ENCODE results near the gene JMJD4. TPM values are rescaled to one million over a fixed set of nuclear protein-coding genes. Genes with fewer than 3 reads are reported as not detected.

The JMJD4 gene
- total and polyA plus RNA-seq, 2 of the 4 experiments (the other 2 are of a cell fraction), result 24.6 to 28.5 TPM

DNA sequence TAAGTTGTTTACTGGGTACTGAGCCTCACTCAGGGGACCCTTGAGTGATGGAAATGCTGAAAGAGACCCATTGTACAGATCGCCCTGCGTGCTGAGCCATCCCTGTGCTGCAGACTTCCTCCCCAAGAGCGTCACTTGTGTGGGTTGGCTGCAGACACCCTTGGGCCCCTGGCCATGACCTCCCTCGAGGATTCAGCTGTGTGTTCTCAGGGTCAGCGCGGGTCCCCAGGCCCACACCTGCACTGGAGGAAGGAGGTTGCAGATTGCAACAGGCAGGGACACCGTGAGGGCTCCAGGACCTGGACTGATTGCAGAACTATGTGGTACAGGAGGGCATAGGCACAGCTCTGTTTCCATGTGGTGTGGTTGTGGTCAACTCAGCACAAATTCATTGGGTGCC is 4.5 kb upstream of the JMJD4 start:
- dilution Hi-C loops (cut with HindIII; ENCODE audit: low sequenced_read_pairs, unreplicated experiment), result no loop called here
- no peak for DNase-seq
- POLR2A ChIA-PET (ENCODE audit: unreplicated experiment), result no interaction called here

More for the DNA sequence above, 4.5 kb upstream of the JMJD4 start:
- Histone ChIP-seq H3K79me1 (ENCODE audit: low read depth in 1 of 2, low read length in 2 of 2) (peaks cover 35 to 83% of the 10 kb centered on the region in 2 experiments), H2AK5ac (ENCODE audit: low read depth, low read length) (no peak overlapping the region), H3K27ac (ENCODE audit: insufficient read depth, low read length) (no peak overlapping the region), H3K36me3 (ENCODE audit: control insufficient read depth, insufficient read depth, low read length) (peaks cover 7% of the 10 kb centered on the region), H3K9ac (ENCODE audit: low read depth, low read length) (no peak overlapping the region), H3K9me3 (ENCODE audit: control insufficient read depth, insufficient read depth, low read length) (no peaks in the 10 kb centered on the region), H2AFZ (replicated peaks; ENCODE audit: low read length, poor library complexity) (no peak overlapping the region), H3K4me2 (ENCODE audit: low read depth, low read length) (no peak overlapping the region), H4K8ac (ENCODE audit: low read depth in 2 of 2, low read length in 2 of 2) (no peak overlapping the region), H4K91ac (ENCODE audit: insufficient read depth, low read depth, low read length) (no peak overlapping the region), H2BK120ac (ENCODE audit: low read depth, low read length) (no peak overlapping the region), H2BK15ac (ENCODE audit: low read depth, low read length) (no peak overlapping the region), H3K18ac (ENCODE audit: low read depth, low read length) (no peak overlapping the region), H3K14ac (replicated peaks; ENCODE audit: low read depth, low read length) (no peak overlapping the region), H4K20me1 (ENCODE audit: insufficient read depth, low read length) (peaks cover 36% of the 10 kb centered on the region), H2BK5ac (ENCODE audit: low read depth, low read length, poor library complexity, severe bottlenecking) (no peak overlapping the region), H3K4me3 (ENCODE audit: insufficient read depth, low read depth, low read length) (no peak overlapping the region), H3K56ac (ENCODE audit: extremely low read depth, insufficient read depth, low read length) (no peak overlapping the region), H3K27me3 (ENCODE audit: control insufficient read depth, insufficient read depth, low read length) (no peaks in the 10 kb centered on the region), H3K23ac (ENCODE audit: low read depth, low read length) (no peak overlapping the region), H3K4me1 (ENCODE audit: control insufficient read depth, insufficient read depth, low read length) (peaks cover 4% of the 10 kb centered on the region; the same call in 1 of the 2 replicates), H4K5ac (ENCODE audit: low read depth, low read length) (no peak overlapping the region), H3K4ac (ENCODE audit: low read depth, low read length) (no peak overlapping the region), H3K9me1 (ENCODE audit: insufficient read depth, low read length) (peaks cover 24% of the 10 kb centered on the region), H2BK20ac (ENCODE audit: low read depth, low read length) (no peak overlapping the region), H2AK9ac (replicated peaks; ENCODE audit: low read depth, low read length, poor library complexity) (no peak overlapping the region)
- in situ Hi-C loops (cut with MboI; ENCODE audit: low sequenced_read_pairs), result no loop called here
- TF ChIP-seq RFX5 (IDR thresholded peaks at IDR 0.05; ENCODE audit: low read depth, low read length), result no peak
- TF ChIP-seq FOS (IDR thresholded peaks at IDR 0.05; ENCODE audit: low read depth, low read length), result no peak
- no peak for TF ChIP-seq MXI1 (IDR thresholded peaks at IDR 0.05; ENCODE audit: borderline replicate concordance, low read depth, low read length)
- TF ChIP-seq NFE2L2 (IDR thresholded peaks at IDR 0.05; ENCODE audit: low read depth, low read length), result no peak
- TF ChIP-seq RAD21 (IDR thresholded peaks at IDR 0.05; ENCODE audit: low read length), result no peak
- no peak for TF ChIP-seq CHD1 (IDR thresholded peaks at IDR 0.05; ENCODE audit: low read depth, low read length)
- TF ChIP-seq, protein P1, sequence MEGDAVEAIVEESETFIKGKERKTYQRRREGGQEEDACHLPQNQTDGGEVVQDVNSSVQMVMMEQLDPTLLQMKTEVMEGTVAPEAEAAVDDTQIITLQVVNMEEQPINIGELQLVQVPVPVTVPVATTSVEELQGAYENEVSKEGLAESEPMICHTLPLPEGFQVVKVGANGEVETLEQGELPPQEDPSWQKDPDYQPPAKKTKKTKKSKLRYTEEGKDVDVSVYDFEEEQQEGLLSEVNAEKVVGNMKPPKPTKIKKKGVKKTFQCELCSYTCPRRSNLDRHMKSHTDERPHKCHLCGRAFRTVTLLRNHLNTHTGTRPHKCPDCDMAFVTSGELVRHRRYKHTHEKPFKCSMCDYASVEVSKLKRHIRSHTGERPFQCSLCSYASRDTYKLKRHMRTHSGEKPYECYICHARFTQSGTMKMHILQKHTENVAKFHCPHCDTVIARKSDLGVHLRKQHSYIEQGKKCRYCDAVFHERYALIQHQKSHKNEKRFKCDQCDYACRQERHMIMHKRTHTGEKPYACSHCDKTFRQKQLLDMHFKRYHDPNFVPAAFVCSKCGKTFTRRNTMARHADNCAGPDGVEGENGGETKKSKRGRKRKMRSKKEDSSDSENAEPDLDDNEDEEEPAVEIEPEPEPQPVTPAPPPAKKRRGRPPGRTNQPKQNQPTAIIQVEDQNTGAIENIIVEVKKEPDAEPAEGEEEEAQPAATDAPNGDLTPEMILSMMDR (conservative IDR thresholded peaks at IDR 0.05; ENCODE audit: low read depth, low read length), result no peak
- TF ChIP-seq, protein P2, sequence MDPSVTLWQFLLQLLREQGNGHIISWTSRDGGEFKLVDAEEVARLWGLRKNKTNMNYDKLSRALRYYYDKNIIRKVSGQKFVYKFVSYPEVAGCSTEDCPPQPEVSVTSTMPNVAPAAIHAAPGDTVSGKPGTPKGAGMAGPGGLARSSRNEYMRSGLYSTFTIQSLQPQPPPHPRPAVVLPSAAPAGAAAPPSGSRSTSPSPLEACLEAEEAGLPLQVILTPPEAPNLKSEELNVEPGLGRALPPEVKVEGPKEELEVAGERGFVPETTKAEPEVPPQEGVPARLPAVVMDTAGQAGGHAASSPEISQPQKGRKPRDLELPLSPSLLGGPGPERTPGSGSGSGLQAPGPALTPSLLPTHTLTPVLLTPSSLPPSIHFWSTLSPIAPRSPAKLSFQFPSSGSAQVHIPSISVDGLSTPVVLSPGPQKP (IDR thresholded peaks at IDR 0.05; ENCODE audit: borderline replicate concordance, low read depth, low read length), result no peak
- TF ChIP-seq BHLHE40 (IDR thresholded peaks at IDR 0.05; ENCODE audit: low read depth, low read length), result no peak
- TF ChIP-seq, protein P3, sequence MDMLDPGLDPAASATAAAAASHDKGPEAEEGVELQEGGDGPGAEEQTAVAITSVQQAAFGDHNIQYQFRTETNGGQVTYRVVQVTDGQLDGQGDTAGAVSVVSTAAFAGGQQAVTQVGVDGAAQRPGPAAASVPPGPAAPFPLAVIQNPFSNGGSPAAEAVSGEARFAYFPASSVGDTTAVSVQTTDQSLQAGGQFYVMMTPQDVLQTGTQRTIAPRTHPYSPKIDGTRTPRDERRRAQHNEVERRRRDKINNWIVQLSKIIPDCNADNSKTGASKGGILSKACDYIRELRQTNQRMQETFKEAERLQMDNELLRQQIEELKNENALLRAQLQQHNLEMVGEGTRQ (IDR thresholded peaks at IDR 0.05; ENCODE audit: low read depth, low read length), result no peak
- TF ChIP-seq RCOR1 (IDR thresholded peaks at IDR 0.05; ENCODE audit: insufficient replicate concordance, low read length), result no peak
- no peak for TF ChIP-seq POLR2A (IDR thresholded peaks at IDR 0.05; ENCODE audit: low read depth, low read length)
- no peak for TF ChIP-seq CEBPB (IDR thresholded peaks at IDR 0.05; ENCODE audit: low read depth, low read length)
- no peak for TF ChIP-seq MAZ (IDR thresholded peaks at IDR 0.05; ENCODE audit: borderline replicate concordance, low read depth, low read length)
- no peak for TF ChIP-seq SMC3 (IDR thresholded peaks at IDR 0.05; ENCODE audit: low read depth, low read length)
- ATAC-seq (ENCODE audit: low read depth), result no peak
- intact Hi-C loops (cut with micrococcal nuclease), result no loop called here
- 100% methylated on average over 4 of the region's 7 CpGs; no CpG with 5 or more reads in 1 of the 2 experiments for WGBS, 2 experiments (ENCODE audit: extremely low coverage in 2 of 2, insufficient read length in 1 of 2)
- no TSS peak for BruUV-seq (replicated peaks)
- CTCF ChIA-PET, result no interaction called here
